CD4-positive, alpha-beta T cell treated with Interferon gamma for 1 hour (primary cell): Measurements from ENCODE around the gene OBP2A.
"Not testable (repeated sequence)": the region's sequence is repeated elsewhere in the genome, so short reads cannot be mapped to it uniquely, and the experiment has no call there.

Experiments used
- DNase-seq: peaks from one replicate; pipeline ENCODE4 v3.0.0-alpha.2; 2020

OBP2A gene

DNA sequence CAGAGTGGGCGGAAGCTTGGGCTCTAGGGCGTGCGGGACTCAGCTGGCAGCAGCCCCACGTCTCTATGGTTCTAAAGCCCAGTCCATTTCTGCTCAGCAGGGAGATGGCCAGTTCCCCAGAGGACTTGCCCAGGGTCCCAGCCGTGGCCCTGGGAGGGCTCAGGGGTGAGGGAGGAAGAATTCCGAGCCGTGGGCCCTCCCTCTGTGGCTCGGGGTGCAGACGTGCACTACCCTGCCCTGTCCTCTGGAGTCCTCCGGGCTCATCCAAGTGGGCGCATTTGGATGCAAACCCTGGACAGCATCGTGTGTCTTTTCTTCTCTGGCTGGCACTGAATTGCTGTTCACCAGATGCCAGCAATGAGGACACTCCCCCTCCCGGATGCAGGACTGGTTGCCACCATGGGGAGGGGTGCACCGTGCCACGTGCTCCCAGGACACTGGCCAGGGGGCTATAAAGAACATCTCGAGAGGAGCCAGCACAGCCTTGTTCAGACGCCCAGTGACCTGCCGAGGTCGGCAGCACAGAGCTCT lies at the start of gene OBP2A:
Gene OBP2A, plus strand, starts transcription at position 481 of the 531 bp plus-strand sequence. CDS start 55 bp downstream, outside the sequence.
- not testable (repeated sequence) for DNase-seq

DNA sequence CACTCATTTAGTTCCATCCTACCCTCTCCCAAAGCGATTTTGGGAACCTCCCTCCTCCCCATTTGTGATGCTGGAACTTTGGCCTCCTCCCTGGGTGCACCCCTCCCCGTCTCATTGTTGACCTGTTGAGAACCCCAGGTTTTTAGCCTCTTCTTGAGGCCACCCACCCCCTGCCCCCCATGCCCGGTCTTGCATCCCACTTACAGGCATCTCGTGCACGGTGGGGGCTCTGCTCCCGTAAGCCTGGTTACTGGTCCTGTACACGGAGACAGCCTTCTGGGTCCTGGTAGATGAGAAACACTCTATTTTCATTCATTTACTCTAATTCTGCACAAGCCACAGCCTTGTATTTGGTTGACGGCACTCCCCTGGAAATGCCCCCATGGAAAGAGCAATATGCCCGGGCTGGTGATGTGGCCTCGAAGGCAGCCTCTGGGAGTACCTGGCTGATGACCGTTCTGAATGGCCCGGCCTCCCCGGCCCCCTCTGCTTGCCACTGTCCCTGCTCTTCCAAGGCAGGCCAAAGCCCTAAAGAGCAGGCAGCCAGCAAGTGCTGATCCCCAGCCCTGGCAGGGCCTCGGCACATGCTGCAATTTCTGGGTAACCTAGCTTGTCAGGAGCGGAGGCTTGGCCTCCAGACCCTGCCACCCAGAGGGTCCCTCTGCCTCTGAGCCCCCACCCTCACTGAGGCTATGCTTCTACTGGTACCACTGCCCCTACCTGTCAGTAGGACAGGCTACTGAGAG lies 47.4 kb upstream of the OBP2A start:
- DNase-seq, result no peak

GRCh38 chr9:135499326-135500070 lies 46.4 kb upstream of the OBP2A start:
- DNase-seq, result peak; percentile 87

DNA sequence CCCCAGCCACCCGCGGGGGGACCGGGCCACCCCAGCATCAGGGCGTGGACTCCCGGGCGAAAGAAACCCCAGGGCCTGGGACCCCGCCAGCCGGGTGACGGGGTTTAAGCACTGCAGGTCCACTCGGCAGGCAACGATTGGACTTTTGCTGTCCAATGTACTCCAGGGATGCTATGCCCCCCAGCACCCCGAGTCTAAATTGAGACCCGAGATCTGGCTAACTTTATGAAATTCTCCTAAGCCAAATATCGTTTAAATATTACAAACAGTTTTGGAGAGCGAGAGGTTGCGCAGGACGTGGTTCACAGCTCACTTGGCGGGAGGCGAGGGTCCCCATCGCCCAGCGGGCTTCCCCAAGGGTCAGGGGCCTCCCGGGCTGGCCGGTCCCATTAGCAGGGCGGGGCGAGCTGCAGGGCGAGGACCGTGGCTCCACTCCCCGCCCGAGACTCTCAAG lies 45.8 kb upstream of the OBP2A start:
- no peak for DNase-seq

- peak; percentile 85 for DNase-seq
Observed at GRCh38 chr9:135500525-135501260, 45.2 kb upstream of the OBP2A start, which contains the start of gene MRPS2. TSS of gene MRPS2 (plus strand) at chr9:135500682. CDS start at chr9:135500711, 29 bp downstream.

- peak; percentile 22 for DNase-seq
Observed at GRCh38 chr9:135501261-135502167, 44.4 kb upstream of the OBP2A start.

GRCh38 chr9:135502168-135502872 lies 43.6 kb upstream of the OBP2A start:
- no peak for DNase-seq

- DNase-seq, result no peak
Observed at GRCh38 chr9:135502873-135503321, 43.0 kb upstream of the OBP2A start.

DNA sequence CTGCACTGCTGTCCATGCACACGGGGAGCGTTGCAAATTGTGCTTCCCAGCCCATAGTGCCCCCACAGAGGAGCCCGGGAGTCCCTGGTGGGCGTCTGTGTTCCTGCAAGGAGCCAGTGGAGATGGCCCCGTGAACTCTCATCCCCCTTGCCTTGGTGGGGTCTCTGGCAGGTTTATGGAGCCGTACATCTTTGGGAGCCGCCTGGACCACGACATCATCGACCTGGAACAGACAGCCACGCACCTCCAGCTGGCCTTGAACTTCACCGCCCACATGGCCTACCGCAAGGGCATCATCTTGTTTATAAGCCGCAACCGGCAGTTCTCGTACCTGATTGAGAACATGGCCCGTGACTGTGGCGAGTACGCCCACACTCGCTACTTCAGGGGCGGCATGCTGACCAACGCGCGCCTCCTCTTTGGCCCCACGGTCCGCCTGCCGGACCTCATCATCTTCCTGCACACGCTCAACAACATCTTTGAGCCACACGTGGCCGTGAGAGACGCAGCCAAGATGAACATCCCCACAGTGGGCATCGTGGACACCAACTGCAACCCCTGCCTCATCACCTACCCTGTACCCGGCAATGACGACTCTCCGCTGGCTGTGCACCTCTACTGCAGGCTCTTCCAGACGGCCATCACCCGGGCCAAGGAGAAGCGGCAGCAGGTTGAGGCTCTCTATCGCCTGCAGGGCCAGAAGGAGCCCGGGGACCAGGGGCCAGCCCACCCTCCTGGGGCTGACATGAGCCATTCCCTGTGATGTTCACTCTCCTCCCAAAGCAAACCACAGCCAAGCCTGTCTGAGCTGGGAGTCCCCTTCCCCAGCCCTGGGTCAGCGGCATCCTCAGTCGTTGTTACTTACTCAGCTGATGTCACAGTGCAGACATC lies 42.3 kb upstream of the OBP2A start:
- no peak for DNase-seq

DNA sequence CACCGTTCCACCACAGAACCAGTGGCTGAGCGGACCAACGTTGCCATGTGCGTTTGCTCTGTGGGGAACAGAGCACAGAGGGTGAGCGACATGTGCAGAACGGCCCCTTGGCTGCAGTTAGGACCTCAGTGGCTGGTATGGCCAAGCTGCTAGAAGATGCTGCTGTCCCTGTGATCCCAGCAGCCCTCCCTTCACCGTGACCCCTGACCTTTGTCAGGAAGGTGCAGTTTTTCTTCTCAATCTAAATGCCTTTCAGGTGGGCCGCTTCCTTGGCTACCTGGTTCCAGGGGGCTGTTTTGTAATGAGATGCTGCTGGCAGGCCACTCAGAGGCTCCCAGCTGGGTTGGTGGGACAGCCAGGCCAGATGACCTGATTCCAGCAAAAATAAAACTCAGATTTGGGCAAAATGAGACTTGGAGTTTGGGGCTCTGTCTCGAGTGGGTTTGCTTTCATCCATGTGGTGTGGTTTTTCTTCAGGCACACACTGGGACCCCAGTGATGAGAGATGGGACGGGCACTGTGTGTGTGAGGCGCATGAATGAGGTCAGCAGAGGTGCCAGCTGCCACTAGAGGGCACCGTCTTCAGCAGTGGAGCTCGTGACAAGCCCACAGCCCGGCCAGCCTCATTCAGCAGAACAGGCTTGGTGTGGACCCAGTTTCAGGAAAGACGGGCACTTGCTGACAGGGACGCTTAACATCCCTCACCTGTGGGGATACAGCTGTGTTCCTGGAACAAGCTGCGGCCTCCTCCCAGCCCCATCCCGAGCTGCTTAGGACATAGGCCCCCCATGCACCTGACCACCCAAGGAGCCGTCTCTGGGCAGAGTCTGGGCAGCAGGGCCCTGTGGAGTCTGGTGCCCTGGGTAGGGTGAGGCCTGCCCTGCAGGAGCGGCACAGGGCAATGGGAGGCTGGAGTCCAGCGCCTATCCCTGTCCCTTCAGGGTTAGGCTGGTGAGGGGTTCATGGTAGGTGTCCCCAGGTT lies 41.4 kb upstream of the OBP2A start:
- DNase-seq, result peak; percentile 31

DNA sequence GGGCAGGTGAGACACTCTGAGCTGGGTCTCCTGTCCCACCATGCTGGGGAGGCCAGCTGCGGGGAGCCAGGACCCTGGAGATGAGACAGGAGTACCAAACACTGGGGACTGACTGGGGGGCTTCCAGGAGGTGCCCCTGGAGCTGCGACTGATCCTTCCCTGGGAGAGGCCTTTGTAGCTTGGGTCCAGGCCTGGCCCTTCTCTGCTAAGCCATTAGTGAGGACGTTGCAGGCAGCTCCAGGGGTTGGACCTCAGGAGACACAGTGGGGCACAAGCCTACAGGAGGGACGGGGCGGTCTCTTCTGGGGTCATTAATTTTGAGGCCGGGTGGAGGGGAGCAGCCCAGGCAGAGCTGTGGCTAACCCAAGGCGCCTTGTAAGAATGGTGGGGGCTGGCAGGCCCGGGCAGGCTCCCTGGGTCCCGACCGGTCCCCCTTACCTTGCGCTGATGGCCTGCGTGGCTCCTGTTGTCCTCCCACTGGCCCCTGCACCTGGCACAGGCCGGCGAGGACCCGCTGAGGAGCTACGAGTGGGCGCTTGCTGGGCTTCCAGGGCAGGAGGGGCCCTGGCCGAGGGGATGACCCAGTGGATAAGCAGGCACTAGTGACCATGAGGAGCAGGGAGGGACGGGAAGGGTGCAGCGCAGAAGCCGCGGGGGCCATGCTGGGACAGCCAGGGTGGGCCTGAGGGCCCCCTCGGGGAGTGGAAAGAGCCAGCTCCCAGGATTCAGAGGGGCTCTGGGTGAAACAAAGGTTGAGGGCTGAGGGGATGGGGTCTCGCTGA lies 40.3 kb upstream of the OBP2A start:
- no peak for DNase-seq

- no peak for DNase-seq
Observed at GRCh38 chr9:135506327-135507103, 39.4 kb upstream of the OBP2A start.

DNA sequence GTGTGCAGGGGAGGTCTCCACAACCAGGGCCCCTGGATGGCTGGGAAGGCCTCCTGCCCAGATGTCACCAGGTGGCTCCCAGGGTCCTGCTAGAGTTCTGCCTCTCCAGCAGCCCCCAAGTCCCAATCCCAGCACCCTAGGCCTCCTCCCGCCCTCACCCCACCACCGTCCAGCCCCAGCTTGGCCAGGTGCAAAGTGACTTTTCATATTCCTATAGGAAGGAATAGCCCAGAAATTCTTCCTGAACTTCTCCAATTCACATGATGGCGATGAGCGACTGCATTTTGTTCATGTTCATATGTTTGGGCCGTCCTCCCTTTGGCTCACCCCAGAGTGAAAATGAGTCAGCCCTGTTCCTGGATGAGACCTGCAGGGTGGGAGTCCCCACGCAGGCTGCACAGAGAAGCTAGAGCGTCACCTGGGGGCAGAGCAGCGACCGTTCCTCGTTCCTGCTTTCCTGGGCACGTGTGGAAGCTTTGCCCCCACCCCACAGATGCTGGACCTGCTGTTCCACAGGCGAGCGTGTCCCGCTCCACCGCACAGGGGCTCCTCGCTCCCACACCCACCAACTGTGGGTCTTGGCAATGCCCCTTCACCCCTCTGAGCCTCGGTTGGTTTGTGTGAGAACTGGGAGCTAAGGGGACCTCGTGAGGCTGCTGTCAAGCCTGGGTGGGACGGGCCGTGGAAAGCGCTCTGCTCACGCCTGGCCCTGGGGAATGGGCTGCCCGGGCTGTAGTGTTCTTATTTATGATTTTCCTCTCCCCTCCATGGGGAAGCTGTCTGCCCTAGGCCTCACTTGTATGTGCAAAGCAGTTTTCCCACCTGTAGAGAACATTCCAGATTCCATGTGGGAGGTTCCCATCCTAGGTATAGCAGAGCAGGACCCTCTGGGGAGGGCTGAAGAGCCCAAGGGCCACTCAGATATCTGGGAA lies 38.6 kb upstream of the OBP2A start:
- no peak for DNase-seq

GRCh38 chr9:135508211-135508820 lies 37.6 kb upstream of the OBP2A start:
- DNase-seq, result no peak

DNA sequence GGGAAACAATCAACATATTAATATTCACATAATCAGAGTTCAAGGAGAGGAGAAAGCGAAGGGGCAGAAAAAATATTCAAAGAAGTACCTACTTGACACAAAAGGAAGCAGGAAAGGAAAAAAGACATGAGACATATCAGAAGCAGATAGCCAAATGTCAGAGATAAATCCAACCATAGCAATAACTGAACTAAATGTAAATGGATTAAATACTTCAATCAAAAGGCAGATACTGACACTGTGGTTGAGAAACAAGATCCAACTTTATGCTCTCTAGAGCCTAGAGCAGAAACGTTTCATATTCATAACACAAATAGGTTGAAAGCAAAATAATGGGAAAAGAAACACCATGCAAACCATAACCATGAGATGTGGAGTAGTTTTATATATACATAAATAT lies 36.5 kb upstream of the OBP2A start:
- no peak for DNase-seq

DNA sequence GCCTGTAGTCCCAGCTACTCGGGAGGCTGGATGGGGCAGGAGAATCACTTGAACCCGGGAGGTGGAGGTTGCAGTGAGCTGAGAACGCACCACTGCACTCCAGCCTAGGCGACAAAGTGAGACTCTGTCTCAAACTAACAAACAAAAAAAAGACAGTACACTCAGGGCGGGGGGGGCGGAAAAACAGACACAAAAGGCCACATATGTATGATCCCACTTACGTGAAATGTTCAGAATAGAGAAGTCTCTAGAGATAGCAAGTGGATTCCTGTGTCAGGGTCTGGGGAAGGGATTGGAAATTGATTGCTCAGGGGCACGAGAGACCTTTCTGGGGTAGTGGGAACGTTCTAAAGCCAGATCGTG lies 33.7 kb upstream of the OBP2A start:
- no peak for DNase-seq
